Amniotic stem cell (primary cell): ENCODE measurements around the gene IL23R.

Experiments
- DNase-seq: peaks from one replicate; lab custom pipeline; 2025; lab: John Stamatoyannopoulos, UW

IL23R gene

GRCh38 chr1:67239738-67240137 is 73.5 kb downstream of the IL23R start:
- no peak for DNase-seq

GRCh38 chr1:67241200-67241746 is 75.0 kb downstream of the IL23R start:
- no peak for DNase-seq

DNA sequence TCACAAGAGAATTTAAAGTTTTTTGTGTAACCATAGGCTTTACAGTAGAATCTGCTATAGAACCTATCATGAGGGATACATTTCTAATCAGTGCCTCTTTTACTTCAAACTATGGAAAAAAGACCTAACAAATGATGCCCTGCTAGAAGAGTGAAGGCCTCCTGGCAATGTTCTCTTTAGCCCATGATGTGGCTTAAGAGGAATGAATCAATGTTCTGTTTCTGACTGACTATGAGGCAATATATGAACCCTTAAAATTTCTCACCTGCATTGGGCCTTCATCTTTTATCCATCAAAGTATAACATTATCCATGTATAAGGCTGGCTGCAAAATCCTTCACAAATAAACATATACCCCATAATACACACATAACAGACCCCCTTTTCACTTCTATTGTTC is 75.8 kb downstream of the IL23R start:
- DNase-seq, result no peak

DNA sequence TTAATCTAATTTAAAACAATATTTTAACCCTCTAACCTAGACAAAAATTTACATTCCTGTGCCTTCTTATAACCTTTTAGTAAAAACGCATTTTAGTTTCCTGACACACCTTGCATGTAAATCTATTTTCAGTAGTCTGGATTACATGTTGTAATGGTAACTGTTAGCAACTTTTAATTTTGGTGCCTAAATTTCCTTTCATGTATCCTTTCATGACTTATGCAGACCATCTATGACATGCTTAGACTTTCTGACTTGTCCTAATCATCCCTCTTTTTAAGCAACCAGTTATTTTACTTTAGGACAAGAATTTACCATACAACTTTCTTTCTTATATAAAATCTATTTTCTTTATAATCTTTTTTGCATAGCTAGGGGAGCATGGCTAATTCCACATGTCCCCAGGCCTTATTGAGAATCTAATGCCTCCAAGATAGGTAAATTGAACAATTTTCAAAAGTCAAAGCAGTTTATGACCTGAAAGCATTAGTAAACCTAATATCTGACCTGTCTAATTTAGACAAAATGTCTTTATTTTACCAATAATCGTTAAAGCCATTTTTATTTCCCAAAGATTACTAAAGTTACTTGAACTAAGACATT is 83.9 kb downstream of the IL23R start:
- DNase-seq, result no peak

DNA sequence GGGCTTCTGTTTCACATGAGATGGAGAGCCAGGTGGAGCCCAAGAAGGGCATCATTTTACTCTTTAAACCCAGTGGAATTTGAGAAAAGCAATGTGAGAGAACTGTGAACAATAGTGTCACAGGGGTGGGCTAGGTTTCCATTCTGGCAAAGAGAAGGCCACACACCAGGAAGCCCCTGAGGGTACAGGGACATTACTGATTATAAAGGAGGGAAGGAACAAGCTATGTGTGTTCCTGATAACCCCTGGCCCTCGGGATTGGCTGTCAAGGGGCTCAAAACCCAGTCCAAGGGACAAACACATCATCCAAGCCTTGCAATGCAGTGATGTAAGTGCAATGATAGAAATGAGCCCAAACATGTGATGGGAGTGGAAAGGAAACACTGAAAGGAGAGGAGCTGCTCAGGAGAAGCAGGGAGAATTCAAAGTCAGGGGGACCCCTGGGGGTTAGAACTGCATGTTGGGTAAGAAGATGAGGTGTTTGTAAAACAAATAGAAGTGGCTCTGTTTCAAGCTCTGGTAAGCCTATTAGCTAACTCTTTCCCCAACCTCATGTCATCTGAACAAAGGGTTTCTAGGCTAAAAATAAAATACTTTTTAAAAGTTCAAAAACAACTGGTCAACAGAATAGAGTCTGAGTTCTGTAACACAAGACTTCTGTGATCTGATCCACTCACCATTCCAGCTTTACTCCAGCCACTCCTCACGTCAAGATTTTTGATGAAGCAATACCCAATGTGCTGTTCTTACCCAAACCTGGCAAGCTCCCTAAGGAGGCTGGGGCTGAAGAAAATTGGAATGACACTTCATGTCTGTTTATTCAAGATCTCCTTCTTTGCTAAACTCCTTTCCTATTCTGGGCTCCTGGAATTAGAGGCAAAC is 90.3 kb downstream of the IL23R start:
- DNase-seq, result no peak

GRCh38 chr1:67257173-67257535 is 90.9 kb downstream of the IL23R start:
- DNase-seq, result no peak

DNA sequence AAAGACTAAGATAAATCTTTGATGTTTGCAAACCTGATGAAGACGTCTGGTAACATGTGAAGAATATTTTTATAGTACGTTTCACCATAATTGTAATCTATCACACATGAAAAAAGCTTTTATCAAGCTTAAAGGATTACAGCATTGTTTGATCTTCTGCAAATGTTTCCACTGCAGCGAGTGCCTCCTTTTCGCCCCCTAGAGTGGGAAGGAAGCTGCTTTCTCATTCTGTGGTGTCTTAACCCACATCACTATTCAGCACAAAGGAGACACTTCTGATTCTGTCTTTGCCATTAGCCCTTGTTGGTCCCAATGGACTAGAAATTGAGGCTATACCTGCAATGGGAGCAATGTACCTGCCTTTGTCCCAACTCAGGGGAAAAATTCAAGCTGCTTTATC is 95.4 kb downstream of the IL23R start:
- DNase-seq, result no peak

GRCh38 chr1:67262735-67263134 is 96.5 kb downstream of the IL23R start:
- no peak for DNase-seq

DNA sequence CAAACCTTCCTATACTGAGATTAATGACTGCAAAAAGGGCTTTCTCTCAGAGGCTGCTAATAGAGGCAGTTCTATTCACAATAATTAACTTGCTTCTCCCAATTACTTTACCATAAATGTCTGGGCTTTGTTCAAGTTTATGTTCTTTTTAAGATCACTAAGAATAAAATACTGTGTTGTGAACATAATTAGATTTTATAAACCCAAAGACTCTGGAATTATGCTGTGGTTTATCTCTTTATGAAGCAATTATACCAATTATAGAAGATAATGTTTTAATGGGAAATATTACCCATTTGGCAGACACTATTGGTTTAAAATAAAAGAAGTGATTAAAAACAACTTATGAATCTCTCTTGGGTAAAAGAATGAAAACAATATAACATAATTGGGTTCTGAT is 97.9 kb downstream of the IL23R start:
- DNase-seq, result no peak

GRCh38 chr1:67264899-67265298 is 98.6 kb downstream of the IL23R start:
- DNase-seq, result no peak

- DNase-seq, result no peak
Observed at GRCh38 chr1:67269061-67269460, 102.8 kb downstream of the IL23R start.

- no peak for DNase-seq
Observed at GRCh38 chr1:67270541-67270940, 104.3 kb downstream of the IL23R start.

- DNase-seq, result no peak
Observed at GRCh38 chr1:67273591-67273990, 107.3 kb downstream of the IL23R start.

DNA sequence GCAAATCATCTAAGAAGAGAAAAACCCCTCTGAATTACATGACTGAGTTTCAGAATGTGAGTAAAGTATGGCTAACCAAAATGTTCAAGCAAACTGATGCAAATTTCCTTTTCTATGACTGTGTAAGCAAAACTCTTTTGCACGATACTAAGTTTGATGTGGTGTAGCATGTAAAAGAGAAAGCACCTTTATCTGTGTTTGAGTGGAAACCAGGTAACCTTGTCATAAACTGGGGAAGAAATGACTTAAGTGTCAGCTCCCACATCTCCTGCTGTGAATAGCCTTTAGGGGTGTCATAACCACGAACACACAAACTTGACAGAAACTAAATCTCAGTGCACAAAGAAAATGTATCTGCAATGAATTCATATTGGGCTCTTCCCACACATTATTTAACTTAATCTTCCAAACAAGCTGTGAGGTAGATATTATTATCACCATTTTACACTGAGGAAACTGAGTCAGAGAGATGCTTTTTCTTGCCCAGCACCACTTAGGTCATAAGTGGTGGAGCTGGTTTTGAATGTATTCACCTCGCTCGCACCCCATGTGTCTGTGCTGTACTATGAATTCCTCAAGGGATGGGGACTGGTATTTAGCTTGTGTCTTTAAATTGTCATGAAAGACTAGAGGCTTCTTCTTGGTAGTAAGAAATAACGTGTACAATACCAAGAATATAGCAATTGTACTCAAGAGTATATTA is 108.5 kb downstream of the IL23R start:
- no peak for DNase-seq

GRCh38 chr1:67280696-67281095 is 114.4 kb downstream of the IL23R start:
- no peak for DNase-seq

DNA sequence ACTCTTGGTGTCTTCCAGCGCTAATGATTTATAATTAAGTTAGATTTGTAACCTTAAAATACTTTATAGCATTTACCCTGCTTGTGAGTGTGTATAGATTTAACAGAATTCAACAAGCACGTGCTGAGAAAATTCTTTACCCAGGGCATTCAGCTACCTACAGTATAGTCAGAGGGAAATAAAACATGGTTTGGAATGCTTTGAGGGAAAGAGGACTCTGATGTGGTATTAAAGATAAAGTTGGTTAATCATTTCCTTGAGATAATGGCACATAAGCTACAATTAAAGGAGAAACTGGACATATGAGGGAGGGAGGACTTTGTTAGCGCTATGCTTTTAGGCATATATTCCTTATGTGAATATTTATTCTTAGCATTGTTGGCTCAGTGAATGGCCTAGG is 115.0 kb downstream of the IL23R start:
- no peak for DNase-seq

DNA sequence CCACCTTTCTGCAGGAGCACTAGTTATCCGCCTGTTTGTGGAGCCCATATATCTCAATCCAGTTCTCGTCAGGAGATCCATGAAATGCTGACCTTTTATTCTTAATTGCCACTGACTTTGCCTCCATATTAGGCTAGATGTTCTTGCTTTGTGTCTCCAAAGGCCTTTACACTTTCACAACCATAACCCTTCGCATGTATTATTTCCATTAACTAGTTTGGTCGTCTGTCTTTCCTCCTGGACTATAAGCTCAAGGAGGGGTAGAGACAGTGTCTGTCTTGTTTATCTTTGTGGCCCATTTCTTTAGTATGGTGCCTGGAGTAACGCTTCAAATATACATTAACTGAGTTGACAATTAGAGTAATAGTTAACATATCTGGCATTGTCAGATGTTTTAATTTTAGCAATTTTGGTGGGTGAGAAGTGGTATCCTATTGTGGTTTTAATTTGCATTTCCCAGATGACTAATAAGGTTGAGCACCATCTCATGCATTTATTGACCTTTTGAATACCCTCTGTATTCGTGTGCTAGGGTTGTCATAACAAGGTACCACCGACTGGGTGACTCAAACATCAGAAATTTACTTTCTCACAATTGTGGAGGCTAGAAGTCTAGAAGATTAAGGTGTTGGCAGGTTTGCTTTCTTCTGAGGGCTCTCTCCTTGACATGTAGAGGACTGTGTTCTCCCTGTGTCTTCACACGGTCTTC is 119.7 kb downstream of the IL23R start:
- no peak for DNase-seq

DNA sequence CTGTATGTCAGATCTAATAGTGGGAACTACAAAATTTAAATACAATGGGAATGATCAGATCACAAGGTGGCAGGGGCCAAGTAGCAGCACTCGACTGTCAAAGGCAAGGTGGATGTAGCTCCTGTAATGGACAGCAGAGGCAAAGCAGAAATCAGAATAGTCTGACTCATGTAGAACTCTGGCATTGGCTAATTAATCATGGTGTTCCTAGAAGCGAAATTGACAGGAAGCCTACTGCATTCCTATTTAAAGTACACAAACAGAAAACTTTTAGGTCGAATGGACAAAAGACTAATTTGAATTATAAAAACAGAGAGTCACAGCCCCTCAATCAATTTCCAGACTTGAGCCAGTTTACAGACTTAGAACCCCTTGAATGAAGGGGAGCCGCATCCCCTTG is 124.0 kb downstream of the IL23R start:
- DNase-seq, result no peak

DNA sequence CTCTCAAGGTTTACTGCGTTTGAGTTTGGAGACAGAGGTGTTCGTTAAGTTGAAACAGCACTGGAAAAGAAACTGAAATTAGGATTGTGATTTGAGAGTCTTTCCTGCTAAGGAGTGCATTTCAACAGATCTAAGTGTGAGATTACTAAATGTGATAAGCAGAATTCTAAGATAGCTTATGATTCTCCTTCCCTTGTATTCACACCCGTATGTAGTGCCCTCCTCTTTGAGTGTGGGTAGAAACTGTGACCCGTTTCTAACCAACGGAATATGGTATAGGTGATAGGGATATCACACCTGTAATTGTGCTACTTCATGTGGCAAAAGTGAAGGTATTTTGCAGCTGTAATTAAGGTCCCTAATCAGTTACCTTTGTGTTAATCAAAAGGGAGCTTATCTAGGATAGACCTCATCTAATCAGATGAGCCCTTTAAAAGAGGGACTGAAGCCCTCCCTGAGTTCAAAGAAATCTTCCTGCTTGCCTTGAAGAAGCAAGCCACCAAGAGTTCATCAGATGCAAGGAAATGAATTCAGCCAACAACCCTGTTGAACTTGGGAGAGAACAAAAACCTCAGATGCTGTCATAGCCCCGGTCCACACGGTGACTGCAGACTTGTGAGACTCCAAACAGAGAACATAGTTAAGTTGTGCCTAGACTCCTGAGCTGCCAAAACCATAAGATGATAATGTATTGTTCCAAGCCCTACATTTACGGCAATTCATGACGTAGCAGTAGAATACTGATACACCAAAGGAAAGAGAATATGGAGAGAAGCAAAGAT is 128.8 kb downstream of the IL23R start:
- no peak for DNase-seq

GRCh38 chr1:67298762-67299161 is 132.5 kb downstream of the IL23R start:
- no peak for DNase-seq

DNA sequence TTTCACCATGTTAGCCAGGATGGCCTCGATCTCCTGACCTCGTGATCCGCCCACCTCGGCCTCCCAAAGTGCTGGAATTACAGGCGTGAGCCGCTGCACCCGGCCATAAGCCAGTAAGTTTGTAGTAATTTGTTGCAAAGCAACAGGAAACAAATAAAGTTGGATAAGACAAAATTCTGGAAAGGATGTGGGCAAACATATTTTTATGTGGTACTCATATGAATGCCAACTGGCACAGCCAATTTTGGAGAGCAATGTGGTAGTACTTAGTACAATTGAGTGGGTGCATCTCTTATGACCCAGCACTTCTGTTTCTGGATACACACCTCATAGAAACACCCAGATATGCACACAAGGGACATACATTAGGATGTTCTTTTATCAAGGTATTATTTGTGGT is 133.0 kb downstream of the IL23R start:
- no peak for DNase-seq
